Nucleus accumbens (tissue), 56 donors: ENCODE results near the gene LRRC8E.
A peak's percentile ranks its signal among the peaks of the same experiment; 100 is the strongest.
"Not testable (repeated sequence)": the region's sequence is repeated elsewhere in the genome, so short reads cannot be mapped to it uniquely, and the experiment has no call there.

Experiments used
- DNase-seq, 56 donors: peaks; one replicate each; lab custom pipeline; 2025; lab: John Stamatoyannopoulos, UW

Gene LRRC8E

GRCh38 chr19:7916103-7916954, 28.0 kb downstream of the LRRC8E start:
- DNase-seq: peak in 5 of 56 donors; percentile 6 to 72 (median 16)

- no peak for DNase-seq
Observed at GRCh38 chr19:7916955-7917266, 28.6 kb downstream of the LRRC8E start.

GRCh38 chr19:7917267-7918061, 29.2 kb downstream of the LRRC8E start:
- peak in 7 of 56 donors; percentile 11 to 52 (median 13) for DNase-seq

- not testable (repeated sequence) for DNase-seq
Observed at GRCh38 chr19:7918062-7918614, 29.8 kb downstream of the LRRC8E start.

- peak in 1 of 56 donors; percentile 9 for DNase-seq
Observed at GRCh38 chr19:7918615-7919421, 30.5 kb downstream of the LRRC8E start.

- DNase-seq: peak in 55 of 56 donors; percentile 62 to 98 (median 92)
Observed at GRCh38 chr19:7919610-7920518, 31.6 kb downstream of the LRRC8E start, which contains the start of gene SNAPC2. Gene SNAPC2, plus strand, starts transcription at chr19:7920338. Its CDS starts 29 bp downstream, at chr19:7920367.

GRCh38 chr19:7920519-7921301, 32.4 kb downstream of the LRRC8E start:
- peak; percentile 77 to 100 (median 97) for DNase-seq

GRCh38 chr19:7921302-7921966, 33.1 kb downstream of the LRRC8E start:
- DNase-seq: peak in 3 of 56 donors; percentile 20 to 51 (median 43)

- peak in 1 of 56 donors; percentile 14 for DNase-seq
Observed at GRCh38 chr19:7921967-7922835, 33.9 kb downstream of the LRRC8E start.

GRCh38 chr19:7922836-7923195, 34.5 kb downstream of the LRRC8E start:
- no peak for DNase-seq

- peak in 36 of 56 donors; percentile 5 to 84 (median 44) for DNase-seq
Observed at GRCh38 chr19:7923295-7924191, 35.2 kb downstream of the LRRC8E start.

- DNase-seq: peak in 2 of 56 donors; percentile 23 to 44
Observed at GRCh38 chr19:7924241-7924640, 35.9 kb downstream of the LRRC8E start.

- peak in 1 of 56 donors; percentile 44 for DNase-seq
Observed at GRCh38 chr19:7924651-7925170, 36.4 kb downstream of the LRRC8E start.

GRCh38 chr19:7925171-7925851, 37.0 kb downstream of the LRRC8E start:
- DNase-seq: peak in 34 of 56 donors; percentile 2 to 78 (median 29)
